ENCODE measurements around the gene JOSD2. TPM values are rescaled to one million over a fixed set of nuclear protein-coding genes. Genes with fewer than 3 reads are reported as not detected.

Gene JOSD2
- total RNA-seq, 2 donors from 2014 or later, result 39.8 to 46.0 TPM

GRCh38 chr19:50462970-50463369 is 48.0 kb downstream of the JOSD2 start:
- Mint-ChIP-seq H3K4me3 (no peak overlapping the region), H3K36me3 (no peaks in the 10 kb centered on the region), H3K27me3 (peaks cover 0 to 14% of the 10 kb centered on the region in 2 donors), H3K4me1 (ENCODE audit: low read depth in 2 of 2) (peaks cover 0 to 3% of the 10 kb centered on the region in 2 donors), H3K9me3 (no peaks in the 10 kb centered on the region), H3K27ac (no peak overlapping the region)
- DNase-seq (ENCODE audit: low spot score) (no peak), ATAC-seq (no peak)

DNA sequence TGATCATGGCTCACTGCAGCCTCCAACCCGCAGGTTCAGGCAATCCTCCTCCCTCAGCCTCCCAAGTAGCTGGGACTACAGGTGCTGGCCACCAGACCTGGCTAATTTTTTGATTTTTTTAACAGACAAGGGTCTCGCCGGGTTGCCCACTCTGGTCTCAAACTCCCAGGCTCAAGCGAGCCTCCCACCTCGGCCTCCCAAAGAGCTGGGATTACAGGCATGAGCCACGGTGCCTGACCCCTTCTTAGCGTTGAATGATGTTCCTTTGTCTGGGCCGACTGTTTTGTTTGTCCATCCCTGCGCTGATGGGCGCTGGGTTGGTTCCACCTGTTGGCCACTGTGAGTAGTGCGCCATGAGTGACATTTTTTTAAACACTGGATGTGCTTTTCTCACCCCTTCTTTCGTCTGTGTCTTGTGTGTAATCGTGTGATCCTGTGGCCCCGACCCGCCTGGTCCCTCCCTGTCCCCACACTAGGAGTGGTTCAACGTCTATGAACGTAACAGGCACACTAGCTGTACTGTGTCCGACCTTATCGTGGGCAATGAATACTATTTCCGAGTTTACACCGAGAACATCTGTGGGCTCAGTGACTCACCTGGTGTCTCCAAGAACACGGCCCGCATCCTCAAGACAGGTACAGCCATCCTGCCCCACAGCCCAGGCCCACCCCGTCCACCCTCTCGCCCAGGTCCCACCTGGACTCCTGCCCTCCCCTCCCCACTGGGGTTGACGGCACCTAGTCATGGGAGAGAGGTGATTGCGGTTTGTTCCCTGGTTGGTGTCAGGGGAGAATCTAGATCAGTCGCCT is 49.7 kb downstream of the JOSD2 start:
- no peaks in the 10 kb centered on the region for H3K36me3 Mint-ChIP-seq
- peaks cover 9 to 19% of the 10 kb centered on the region in 2 donors for H3K27me3 Mint-ChIP-seq
- ATAC-seq (peak; percentile 66 to 74), DNase-seq (ENCODE audit: low spot score) (peak; percentile 75)
- H3K9me3 Mint-ChIP-seq, result no peaks in the 10 kb centered on the region
- no peak overlapping the region for H3K4me3 Mint-ChIP-seq
- peaks cover under 1 to 3% of the 10 kb centered on the region in 2 donors for H3K4me1 Mint-ChIP-seq (ENCODE audit: low read depth in 2 of 2)
- no peak overlapping the region for H3K27ac Mint-ChIP-seq

DNA sequence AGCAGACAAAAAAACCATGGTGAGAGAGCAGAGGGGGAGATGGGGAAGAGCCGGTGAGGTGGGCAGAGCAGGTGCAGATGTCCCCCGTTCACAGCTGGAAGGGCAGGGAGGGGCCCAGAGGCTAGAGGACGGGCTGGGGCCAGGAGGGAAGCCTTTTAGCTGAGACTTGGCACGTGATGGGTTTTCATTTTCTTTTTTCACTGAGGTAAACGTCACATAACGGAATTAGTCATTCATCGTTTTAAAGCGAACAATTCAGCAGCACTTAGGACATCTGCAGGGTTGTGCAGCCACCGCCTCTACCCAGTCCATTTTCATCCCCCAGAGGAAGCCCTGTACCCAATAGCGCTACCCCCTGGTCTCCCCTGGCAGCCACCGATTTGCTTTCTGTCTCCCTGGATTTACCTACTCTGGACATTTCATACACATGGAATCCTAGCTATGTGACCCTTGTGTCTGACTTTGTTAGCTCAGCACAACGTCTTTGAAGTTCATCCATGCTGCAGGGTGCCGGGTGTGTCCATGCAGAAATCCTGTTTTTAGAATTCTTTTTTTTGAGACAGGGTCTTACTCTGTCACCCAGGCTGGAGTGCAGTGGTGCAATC is 50.7 kb downstream of the JOSD2 start:
- no peaks in the 10 kb centered on the region for H3K9me3 Mint-ChIP-seq

DNA sequence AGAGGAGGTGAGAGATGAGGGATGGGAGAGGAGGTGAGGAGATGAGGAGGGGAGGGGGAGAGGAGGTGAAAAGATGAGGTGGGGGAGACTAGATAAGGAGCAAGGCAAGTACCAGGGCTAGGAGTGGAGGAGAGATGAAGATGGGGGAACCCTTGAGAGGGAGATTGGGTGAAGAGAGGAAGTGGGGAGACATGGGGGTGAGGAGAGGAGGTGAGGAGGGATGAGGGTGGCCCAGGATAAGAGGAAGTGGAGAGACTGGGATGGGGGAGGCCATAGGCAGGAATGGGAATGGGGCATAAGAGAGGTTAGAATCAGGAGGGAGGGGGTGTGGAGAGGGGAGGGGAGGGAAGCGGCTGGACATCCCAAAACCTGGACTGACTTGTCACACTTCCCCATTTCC is 51.4 kb downstream of the JOSD2 start:
- H3K4me3 Mint-ChIP-seq, result no peak overlapping the region
- H3K9me3 Mint-ChIP-seq, result no peaks in the 10 kb centered on the region
- ATAC-seq, result no peak
- DNase-seq (ENCODE audit: low spot score), result no peak
- no peaks in the 10 kb centered on the region for H3K36me3 Mint-ChIP-seq
- H3K27ac Mint-ChIP-seq, result no peak overlapping the region
- H3K4me1 Mint-ChIP-seq (ENCODE audit: low read depth in 2 of 2), result peaks cover 3 to 4% of the 10 kb centered on the region in 2 donors
- H3K27me3 Mint-ChIP-seq, result peaks cover 23 to 24% of the 10 kb centered on the region in 2 donors

More for the DNA sequence above, 50.7 kb downstream of the JOSD2 start:
- H3K36me3 Mint-ChIP-seq, result no peaks in the 10 kb centered on the region
- H3K4me1 Mint-ChIP-seq (ENCODE audit: low read depth in 2 of 2), result peaks cover 3 to 4% of the 10 kb centered on the region in 2 donors
- ATAC-seq (peak in 1 of 2 donors; percentile 55), DNase-seq (ENCODE audit: low spot score) (no peak)
- peak overlapping the region; percentile 25 for H3K4me3 Mint-ChIP-seq
- H3K27me3 Mint-ChIP-seq, result peaks cover 19 to 25% of the 10 kb centered on the region in 2 donors
- no peak overlapping the region for H3K27ac Mint-ChIP-seq

- Mint-ChIP-seq H3K36me3 (no peaks in the 10 kb centered on the region), H3K4me3 (no peak overlapping the region), H3K9me3 (no peaks in the 10 kb centered on the region), H3K4me1 (ENCODE audit: low read depth in 2 of 2) (peaks cover 3 to 4% of the 10 kb centered on the region in 2 donors), H3K27ac (no peak overlapping the region), H3K27me3 (peaks cover 23 to 24% of the 10 kb centered on the region in 2 donors)
- ATAC-seq, result no peak
- DNase-seq (ENCODE audit: low spot score), result no peak
These were observed 51.9 kb downstream of the JOSD2 start for GRCh38 chr19:50459067-50459456.

GRCh38 chr19:50458396-50459066 is 52.5 kb downstream of the JOSD2 start:
- Mint-ChIP-seq H3K9me3 (no peaks in the 10 kb centered on the region), H3K36me3 (no peaks in the 10 kb centered on the region), H3K4me3 (no peak overlapping the region), H3K4me1 (ENCODE audit: low read depth in 2 of 2) (peaks cover 3 to 4% of the 10 kb centered on the region in 2 donors), H3K27me3 (peaks cover 23 to 24% of the 10 kb centered on the region in 2 donors), H3K27ac (no peak overlapping the region)
- ATAC-seq (no peak), DNase-seq (ENCODE audit: low spot score) (no peak)

DNA sequence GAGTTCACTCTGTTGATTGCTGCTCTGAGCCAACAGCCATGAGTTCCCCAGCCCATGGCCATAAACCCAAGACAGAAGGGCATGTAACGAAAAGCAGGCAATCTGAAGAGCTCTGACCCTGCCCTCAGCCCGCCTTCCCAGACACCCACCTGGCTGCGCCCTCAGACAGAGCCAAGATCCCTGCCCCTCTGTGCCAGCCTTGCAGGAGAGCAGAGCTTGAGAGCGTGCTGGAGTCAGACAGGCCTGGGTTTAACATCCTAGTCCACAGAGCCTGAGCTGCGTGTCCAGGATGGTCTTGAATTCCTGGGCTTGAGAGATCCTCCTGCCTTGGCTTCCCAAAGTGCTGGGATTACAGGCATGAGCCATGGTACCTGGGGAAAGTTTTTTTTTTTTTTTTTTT is 53.7 kb downstream of the JOSD2 start:
- H3K27ac Mint-ChIP-seq, result no peak overlapping the region
- DNase-seq (ENCODE audit: low spot score), result no peak

More for the DNA sequence above, 53.7 kb downstream of the JOSD2 start:
- Mint-ChIP-seq H3K36me3 (no peaks in the 10 kb centered on the region), H3K9me3 (no peaks in the 10 kb centered on the region), H3K27me3 (peaks cover 23 to 24% of the 10 kb centered on the region in 2 donors), H3K4me3 (no peak overlapping the region), H3K4me1 (ENCODE audit: low read depth in 2 of 2) (peaks cover 3 to 4% of the 10 kb centered on the region in 2 donors)
- ATAC-seq, result no peak

Other genes with a start within 250 kb of the JOSD2 start
- 10 to 100 TPM in 1 of 2 donors, 1 to 10 TPM in 1; 1.9 to 25.8 TPM for gene KCNC3, start 181.8 kb downstream of the JOSD2 start, total RNA-seq
- gene NAPSA, start 145.6 kb downstream of the JOSD2 start, total RNA-seq, result 10 to 100 TPM in 1 of 2 donors, 1 to 10 TPM in 1; 2.4 to 12.4 TPM
- 10 to 100 TPM; 84.5 to 91.9 TPM for gene NR1H2, start 134.7 kb downstream of the JOSD2 start, total RNA-seq
- 100 to 1,000 TPM in 1 of 2 donors, 10 to 100 TPM in 1; 80.0 to 246 TPM for gene POLD1, start 126.8 kb downstream of the JOSD2 start, total RNA-seq
- 1 to 10 TPM in 1 of 2 donors, under 1 TPM in 1; 0.38 to 4.2 TPM for gene SPIB, start 92.3 kb downstream of the JOSD2 start, total RNA-seq
- under 1 TPM in 1 of 2 donors, not detected in 1; 0.50 TPM for gene MYBPC2, start 78.3 kb downstream of the JOSD2 start, total RNA-seq
- 100 to 1,000 TPM in 1 of 2 donors, 10 to 100 TPM in 1; 84.1 to 106 TPM for gene EMC10, start 34.7 kb downstream of the JOSD2 start, total RNA-seq
- gene GARIN5A, start 34.3 kb downstream of the JOSD2 start, total RNA-seq, result 1 to 10 TPM in 1 of 2 donors, not detected in 1; 1.1 TPM
- gene ASPDH, start 2.7 kb upstream of the JOSD2 start, total RNA-seq, result not detected
- gene LRRC4B, start 57.2 kb upstream of the JOSD2 start, total RNA-seq, result not detected
- gene SYT3, start 128.7 kb upstream of the JOSD2 start, total RNA-seq, result not detected
- gene C19orf81, start 138.3 kb upstream of the JOSD2 start, total RNA-seq, result not detected
- not detected for gene SHANK1, start 208.6 kb upstream of the JOSD2 start, total RNA-seq
- 1 to 10 TPM; 1.1 to 1.2 TPM for gene CLEC11A, start 212.2 kb upstream of the JOSD2 start, total RNA-seq